Stimulated activated CD8-positive, alpha-beta memory T cell treated with anti-CD3 and anti-CD28 coated beads, Interleukin-12 subunit alpha, Interleukin-12 subunit beta, amount 100 ng/mL, for 24 hours (primary cell): ENCODE measurements around the gene NFKB1.
"Not testable (repeated sequence)": the region's sequence is repeated elsewhere in the genome, so short reads cannot be mapped to it uniquely, and the experiment has no call there.

Source experiments
- DNase-seq: peaks from one replicate; pipeline ENCODE4 v3.0.0-alpha.2; 2020; ENCODE audit errors: extremely low read depth

Gene NFKB1

DNA sequence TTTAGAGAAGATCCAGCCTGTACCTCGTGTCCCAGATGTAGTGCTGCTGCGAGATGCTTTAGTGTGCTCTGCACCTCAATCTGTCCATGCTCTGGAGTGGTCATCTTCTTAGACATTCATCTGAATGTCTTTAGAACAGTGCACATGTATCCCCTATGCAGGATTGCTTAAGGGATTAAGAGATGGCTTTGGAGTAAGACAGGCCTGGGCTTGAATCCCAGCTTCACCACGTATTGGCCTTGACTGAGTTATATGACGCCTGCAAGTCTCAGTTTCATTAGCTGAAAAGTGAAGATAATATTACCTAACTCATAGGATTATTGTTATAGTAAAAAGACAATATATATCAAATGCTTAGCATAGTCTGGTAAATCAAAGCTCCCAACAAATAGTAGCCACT, 98.3 kb downstream of the NFKB1 start:
- DNase-seq: no peak

DNA sequence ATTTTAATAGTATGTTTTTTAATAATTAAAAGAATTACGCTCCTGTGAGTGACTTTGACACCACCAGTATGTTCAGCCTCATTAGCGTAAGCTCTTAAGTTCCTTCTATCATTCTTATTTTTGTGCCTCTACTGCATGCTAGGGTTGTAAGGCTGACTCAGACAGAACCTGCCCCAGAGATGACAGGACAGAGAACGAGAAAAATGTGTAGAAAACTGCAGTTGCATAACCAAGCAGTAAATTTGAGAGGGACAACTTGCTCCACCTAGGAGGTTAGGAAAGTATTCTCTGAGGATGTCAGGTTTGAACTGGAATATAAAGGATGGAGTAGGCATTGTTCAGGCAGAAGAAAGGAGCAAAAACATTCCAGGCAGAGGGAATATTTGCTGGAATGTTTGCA, 98.7 kb downstream of the NFKB1 start:
- no peak for DNase-seq

DNA sequence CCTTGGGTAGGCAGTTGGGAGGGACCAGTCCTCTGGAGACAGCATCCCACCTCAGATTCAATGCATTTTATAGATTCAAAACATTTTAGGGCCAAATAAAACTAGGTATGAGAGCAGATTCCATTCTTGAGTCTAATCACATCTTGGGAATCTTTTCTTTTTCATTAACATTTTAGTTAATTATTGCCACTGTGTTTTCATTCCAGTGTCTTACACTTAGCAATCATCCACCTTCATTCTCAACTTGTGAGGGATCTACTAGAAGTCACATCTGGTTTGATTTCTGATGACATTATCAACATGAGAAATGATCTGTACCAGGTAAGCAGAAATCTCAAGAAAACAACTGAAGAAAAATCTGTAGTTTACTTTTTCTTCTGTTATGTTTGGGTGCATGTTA, 99.5 kb downstream of the NFKB1 start:
- no peak for DNase-seq

DNA sequence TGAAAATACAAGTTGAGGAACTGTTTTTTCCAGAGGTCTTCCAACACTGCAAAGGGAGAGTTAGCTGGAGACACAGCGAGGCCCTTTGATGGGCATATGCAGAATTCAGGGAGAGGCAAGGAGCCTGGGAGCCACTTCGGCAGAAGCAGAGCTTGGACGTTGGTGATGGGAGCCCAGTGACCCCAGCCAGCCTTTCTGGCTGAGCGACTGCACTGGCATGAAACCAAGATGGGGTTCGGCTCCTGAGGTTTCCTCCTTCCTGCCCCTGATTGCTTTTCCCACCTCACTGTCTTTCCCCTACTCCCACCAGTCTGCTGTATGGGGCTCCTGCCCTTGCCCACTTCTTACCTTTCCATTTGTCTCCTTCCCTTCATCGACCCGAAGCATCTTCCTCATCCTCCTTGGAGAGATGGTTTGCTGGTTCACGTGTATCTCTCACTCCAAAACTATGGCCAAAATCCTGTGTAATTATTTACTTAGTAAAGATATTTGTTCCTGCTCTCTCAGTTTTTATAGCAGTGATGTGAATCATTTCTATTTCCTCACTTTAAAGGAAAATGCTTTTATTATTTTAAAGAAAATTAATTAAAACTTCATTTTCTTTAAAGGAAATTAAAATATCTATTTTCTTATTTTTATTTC, 100.5 kb downstream of the NFKB1 start:
- no peak for DNase-seq

DNA sequence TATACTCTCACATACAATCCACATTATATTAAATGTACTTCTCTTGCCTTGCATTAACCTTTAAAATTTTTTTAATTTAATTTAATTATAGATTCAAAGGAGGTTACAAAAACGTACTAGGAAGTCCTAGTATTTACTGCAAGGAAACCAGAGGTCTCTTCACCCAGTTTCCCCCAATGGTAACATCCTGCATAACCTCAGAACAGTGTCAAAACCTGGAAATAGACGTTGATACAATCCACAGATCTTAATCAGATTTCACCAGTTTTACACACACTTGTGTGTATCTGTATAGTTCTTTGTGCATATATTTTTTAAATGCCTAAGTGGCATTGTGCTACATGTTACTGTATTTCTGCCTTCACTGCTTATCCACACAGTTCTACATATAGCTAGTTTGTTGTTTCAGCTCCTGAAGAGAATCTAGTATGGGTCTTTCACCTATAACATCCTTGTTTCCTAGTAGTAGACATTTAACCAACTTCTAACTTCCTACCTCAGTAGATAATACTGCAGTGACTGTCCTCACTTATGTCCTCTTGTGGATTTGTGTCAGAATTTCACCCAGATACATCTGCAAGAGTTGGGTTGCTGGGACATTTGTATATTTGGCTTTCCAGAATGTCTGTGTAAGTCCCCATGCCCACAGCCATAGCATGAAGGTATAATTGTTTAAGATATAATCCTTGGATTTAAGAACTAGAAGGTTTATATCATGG, 103.2 kb downstream of the NFKB1 start:
- DNase-seq: no peak

DNA sequence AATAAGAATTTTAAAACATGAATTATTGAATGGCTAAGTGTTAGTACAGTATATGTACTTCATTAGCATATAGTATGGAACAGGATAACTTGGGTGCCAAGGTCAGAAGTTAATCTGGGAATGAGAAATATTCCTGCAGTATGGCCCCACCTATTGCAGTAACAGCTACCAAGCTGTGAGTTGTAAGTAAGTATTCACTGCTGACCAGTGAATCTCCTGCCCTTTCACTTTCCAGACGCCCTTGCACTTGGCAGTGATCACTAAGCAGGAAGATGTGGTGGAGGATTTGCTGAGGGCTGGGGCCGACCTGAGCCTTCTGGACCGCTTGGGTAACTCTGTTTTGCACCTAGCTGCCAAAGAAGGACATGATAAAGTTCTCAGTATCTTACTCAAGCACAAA, 105.1 kb downstream of the NFKB1 start:
- no peak for DNase-seq

DNA sequence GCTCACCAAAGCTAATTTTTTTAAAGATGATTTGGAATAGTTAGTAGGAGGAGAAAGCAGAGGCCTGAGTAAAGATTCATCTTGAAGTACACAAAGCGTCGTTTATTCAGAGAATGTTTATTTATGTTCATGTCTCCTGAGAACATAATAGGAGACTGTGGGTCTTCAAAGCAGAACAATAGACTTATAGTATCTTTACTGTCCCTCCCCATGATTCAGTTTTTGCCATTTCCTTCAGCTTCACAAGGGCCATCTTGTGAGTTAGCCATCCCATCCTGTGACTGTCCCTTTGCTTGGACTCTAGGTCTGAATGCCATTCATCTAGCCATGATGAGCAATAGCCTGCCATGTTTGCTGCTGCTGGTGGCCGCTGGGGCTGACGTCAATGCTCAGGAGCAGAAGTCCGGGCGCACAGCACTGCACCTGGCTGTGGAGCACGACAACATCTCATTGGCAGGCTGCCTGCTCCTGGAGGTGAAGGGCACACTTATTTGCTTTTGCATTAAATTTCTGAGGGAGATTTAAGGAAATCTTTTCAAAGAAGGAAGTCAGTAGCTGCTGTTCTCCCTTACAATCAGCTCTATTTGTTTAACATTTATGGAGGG, 105.8 kb downstream of the NFKB1 start:
- DNase-seq: no peak

DNA sequence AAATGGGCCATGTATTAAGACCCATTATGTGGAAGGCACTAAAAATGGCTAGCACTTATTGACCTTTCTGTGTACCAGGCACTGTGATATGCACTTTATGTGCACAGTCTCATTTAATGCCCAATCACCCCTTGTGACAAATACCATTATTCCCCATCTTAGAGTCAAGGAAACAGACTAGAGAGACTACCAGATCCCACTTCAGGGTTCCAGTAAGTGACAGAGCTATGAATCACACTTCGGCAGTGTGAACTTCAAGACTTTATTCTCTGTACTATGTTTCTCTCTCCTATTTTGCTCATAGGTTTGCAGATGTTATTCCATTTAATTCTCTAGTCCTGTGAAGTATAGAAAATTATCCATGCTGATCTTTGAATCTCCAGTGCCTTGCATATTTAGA, 107.0 kb downstream of the NFKB1 start:
- no peak for DNase-seq

DNA sequence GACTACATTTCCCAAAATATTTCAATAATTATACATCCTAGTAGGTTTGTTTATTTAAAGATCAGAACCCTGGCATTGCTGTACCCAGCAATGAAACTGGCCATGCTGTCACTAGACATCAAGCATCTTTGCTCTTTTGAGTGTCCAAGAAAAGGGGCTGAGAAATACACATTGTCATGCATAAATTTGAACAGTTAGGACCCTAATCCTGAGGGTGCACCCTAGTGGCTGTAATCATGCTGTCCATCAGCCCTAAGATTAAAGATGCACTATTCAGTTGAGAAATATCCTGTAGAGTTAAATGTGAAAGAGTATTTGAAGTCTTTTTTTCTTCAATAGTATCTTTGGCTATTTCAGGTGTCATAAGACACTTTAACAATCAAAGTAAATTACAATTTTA, 108.8 kb downstream of the NFKB1 start:
- no peak for DNase-seq

DNA sequence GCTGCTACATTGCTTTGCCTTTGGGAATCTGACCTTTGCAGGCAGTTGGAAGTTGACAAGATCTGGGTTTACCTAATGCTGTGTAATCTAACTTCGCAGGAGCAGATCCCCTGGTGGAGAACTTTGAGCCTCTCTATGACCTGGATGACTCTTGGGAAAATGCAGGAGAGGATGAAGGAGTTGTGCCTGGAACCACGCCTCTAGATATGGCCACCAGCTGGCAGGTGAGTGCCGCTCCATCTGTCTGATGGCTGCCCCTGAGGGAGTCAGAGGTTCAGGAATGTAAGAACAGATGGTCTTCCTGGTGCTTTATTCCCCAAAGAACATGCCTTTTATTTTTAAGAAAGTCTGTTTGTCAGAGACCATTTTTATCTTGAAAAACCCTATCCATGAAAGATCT, 109.3 kb downstream of the NFKB1 start:
- DNase-seq: no peak

DNA sequence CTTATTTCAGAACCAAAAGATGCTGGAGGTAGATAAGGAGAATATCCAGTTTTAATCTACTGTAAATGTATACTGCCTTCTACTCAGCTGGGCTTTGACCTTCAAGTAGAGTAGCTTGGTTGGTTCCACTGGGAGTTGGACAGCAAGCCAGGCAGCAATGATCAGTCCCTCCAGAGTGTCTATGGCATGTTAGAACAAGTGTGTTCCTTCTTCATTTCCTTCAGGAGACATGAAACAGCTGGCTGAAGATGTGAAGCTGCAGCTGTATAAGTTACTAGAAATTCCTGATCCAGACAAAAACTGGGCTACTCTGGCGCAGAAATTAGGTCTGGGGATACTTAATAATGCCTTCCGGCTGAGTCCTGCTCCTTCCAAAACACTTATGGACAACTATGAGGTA, 111.1 kb downstream of the NFKB1 start:
- DNase-seq: no peak

DNA sequence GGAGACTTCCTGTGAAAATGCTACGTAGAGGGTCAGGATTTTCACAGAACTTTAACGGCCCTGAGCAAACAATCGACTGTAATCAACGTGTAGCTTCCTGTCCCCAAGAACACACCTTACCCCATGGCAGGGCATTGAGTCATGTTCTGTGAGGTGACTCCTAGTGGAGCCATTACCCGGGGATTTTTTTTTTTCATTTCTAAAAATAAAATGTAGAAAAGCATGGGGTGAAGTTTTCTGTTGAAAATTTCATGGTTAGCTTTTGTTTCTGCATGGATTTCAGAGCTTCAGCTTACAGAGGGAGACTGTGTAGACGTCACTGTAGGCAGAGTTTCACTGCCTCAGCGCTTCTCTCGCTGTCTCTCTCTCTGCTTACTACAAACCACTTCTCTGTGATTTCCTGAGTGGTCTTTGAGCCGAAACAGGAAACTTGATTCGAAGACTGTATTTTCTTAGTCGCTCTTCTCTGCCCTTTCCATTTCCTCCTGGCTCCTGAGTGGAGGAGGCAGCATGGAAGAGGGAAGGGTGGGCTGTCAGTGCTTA, 111.7 kb downstream of the NFKB1 start:
- DNase-seq: no peak

DNA sequence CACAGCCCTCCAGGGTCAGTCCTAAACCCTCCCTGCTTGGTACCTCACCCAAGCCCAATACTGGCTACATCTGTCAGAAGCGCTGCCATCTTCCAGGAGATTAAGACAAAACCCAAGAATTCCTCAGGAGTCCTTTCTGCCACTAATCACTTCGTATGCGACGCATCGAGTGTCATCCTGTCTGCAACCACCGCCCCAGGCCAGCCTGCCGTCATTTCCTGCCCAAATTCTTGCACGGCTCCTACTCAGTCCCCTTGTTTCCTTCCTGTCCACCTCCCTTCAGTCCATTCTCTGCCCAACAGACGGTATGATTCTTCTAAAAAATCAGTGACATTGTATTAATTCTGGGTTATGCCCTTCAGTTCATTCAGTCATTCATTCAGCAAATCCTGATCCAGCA, 113.6 kb downstream of the NFKB1 start:
- no peak for DNase-seq

DNA sequence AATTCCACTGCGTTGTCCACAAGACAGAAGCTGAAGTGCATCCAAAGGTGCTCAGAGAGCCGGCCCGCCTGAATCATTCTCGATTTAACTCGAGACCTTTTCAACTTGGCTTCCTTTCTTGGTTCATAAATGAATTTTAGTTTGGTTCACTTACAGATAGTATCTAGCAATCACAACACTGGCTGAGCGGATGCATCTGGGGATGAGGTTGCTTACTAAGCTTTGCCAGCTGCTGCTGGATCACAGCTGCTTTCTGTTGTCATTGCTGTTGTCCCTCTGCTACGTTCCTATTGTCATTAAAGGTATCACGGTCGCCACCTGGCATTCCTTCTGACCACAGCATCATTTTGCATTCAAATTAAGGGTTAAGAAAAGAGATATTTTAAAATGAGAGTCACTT, 115.5 kb downstream of the NFKB1 start:
- DNase-seq: no peak

DNA sequence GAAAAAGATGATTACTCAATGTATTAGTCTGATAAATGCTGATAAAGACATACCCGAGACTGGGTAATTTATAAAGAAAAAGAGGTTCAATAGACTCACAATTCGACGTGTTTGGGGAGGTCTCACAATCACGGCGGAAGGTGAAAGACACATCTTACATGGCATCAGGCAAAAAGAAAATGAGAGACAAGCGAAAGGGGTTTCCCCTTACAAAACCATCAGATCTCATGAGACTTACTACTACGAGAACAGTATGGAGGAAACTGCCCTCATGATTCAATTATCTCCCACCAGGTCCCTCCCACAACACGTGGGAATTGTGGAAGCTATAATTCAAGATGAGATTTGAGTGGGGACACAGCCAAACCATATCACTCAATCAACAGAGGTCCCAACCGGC, 117.9 kb downstream of the NFKB1 start:
- DNase-seq: not testable (repeated sequence)

DNA sequence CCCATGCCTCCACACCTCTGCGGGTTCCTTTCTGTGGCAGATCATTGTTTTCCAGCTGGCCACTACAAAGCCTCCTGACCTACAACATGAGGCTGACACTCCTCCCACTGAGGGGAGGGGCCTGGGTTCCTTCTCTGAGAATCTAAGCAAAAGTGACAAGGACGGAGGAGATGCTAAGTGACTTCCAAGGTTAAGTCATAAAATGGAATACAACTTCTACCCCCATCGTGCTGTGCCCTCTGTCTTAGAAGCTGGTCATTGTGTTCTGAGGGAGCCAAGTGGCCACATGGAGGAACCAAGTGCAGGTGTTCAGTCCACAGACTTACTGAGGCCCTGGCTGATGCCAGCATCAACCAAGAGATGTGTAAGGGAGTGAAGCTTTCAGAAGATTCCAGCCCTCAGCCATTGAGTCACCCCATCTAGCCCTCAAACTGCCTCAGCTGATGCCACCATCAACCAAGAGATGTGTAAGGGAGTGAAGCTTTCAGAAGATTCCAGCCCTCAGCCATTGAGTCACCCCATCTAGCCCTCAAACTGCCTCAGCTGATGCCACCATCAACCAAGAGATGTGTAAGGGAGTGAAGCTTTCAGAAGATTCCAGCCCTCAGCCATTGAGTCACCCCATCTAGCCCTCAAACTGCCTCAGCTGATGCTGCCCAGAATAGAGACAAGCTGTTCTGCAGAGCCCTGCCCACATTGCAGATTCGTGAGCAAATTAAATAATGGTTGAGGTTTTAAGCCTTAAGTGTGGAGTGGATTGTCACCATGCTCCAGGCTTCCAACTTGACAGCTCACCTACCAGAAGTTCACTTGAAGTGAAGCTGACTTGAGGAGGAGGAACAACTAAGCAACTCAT, 118.8 kb downstream of the NFKB1 start:
- not testable (repeated sequence) for DNase-seq

DNA sequence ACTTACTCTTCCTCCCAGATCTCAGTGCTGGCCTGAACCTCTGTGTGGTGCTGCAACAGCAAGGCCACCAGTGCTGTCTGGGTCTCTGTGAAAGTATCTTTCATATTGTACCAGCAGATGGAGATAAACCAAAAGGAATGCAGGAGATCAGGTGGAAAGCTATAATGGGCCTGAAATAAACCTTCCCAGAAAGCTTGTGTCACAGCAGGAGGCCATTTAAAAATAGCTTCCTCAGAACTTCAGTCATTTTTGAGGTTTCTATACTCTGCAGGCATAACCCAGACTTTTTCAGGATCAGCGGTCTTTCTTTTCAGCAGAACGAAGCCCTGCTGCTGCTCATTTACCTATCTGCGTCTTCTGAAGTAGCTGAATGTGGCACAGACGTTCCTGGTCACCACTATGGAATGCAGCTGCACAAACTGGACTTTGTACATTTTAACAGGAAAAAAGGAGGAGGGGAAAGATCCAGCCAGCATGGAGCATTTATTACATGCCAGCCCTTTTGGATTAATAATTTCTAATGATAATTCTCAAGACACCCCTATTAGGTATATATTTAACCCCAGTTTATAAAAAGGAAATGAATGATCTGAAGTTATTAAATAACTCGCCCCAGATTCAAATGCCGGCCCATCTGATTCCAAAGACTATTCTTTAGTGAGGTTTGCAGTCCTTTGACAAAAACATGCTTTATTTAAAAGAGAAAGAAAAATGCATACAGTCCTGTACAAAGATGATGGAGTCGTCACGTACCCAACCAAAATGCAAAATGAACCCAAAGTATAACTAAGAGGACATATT, 119.7 kb downstream of the NFKB1 start:
- DNase-seq: no peak

DNA sequence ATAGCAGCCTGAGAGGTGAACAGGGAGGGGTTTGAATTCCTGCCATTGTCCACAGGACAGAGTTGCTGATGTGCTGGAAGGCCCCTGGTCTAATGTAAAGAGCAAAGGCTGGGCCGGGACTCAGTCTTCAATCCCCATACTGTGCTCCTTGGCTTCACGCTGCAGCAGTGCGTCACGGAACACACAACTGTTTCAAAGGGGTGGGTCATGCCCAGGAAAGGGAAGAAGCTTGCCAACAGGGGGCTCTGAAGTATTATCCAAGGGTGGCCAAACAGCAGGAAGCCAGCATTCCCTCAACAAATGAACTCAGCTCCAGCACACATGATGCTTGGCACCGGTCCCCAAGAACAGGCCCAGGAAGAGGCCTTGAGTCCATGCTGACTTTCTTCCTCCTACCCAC, 122.5 kb downstream of the NFKB1 start:
- no peak for DNase-seq

DNA sequence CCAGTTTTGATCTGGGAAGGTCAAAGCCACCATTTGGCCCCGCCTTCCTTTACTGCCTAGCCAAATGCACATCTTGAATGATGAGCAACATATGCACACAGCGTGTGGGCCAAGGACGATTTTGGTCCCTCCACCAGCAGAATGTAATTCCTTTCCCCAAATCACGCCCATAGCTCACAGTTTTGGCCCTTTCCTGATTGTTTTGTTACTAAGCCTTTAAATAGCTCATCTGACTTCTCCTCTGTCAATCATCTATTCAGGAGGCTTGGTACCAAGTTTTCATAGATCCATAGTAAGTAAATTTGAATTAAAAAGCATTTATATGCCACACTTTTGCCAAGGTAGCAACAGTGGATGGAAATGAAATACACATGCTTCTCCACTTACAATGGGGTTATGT, 123.3 kb downstream of the NFKB1 start:
- no peak for DNase-seq

DNA sequence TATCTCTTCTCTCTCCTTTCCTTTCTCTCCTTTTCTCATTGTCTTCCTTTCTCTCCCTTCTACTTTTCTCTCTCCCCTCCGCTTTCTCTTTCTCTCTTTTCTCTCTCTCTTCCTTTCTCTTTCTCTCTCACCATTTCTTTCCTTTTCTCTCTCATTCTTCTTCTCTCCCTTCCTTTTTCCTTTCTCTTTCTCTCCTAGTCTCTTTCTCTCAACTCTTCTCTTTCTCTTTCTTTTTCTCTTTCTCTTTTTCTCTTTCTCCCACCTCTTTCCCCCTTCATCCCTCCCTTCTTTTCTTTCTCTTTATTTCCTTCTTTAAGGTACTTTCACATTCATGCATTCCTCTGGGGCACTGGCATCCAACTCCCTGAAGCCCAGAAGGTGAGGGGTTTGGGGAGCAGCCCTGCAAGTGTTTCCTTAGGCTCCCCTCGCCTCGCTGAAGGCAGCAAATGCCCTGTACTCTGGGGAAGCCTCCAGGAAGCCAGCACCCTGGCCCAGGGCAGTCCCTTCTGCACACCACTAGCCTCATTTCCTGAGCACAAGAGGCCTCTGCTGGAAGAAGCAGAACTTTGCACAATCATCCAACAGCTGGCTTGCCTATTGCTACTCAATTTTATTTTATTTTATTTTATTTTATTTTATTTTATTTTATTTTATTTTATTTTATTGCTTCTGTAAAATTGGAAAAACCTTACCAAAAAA, 124.2 kb downstream of the NFKB1 start:
- no peak for DNase-seq
